Activated T-helper 9 cell treated with anti-CD3 and anti-CD28 coated beads, Interleukin-2, amount 50 U/mL, for 16 hours (primary cell): ENCODE data around the gene ANKRD42.

Experiments used
- DNase-seq: peaks from one replicate; pipeline ENCODE4 v3.0.0-alpha.2; 2020; ENCODE audit warnings: low read depth

ANKRD42 gene

GRCh38 chr11:83292709-83293456 lies 99.4 kb downstream of the ANKRD42 start:
- no peak for DNase-seq

DNA sequence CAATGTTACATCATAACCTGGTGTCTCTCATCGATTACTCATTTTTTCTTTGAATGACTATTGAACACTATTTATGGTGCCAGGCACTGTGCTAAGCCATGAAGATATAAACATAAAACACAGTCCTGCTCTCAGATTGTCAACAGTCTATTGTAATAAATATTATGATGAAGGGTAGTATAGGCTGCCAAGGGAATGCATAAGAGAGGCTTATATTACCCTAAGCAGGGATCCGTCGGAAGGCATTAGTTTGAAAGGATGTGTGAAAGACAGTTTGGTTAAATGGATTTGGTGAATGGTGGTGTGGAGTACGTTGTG lies 99.9 kb downstream of the ANKRD42 start:
- no peak for DNase-seq

DNA sequence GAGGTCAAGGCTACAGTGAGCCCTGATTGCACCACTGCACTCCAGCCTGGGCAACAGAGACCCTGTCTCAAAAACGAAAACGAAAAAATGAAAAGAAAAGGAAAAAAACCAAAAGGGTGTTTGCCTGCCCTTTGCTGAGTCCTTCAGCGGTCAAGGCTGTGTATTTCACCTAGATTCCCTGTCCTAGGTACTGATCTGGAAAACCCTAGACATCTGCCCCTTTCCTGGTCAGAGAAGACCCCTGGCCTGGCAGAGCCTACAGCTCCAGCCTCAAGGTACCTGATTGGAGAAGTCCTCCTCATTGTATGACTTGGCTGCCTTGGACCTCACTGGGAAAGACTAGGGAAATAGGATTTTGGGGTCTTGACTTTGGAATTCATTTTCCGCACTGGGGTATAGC lies 100.7 kb downstream of the ANKRD42 start:
- no peak for DNase-seq
